PFSK-1 (cell line): ENCODE results near the gene CTDSPL2.

ENCODE experiments used
- TAF1 ChIP-seq: IDR thresholded peaks from 2 replicates; pipeline ENCODE4 v1.6.1; 2012; ENCODE audit warnings: low read length, control low read depth, borderline replicate concordance; ENCODE audit not compliant: insufficient read depth
- TF ChIP-seq, protein P1 (sequence below), 2 experiments: IDR thresholded peaks; 2 replicates each; pipeline versions ENCODE4 v1.6.1 to v1.8.0; 2011 to 2012; ENCODE audit warnings: low read depth in 2 of 2, low read length in 2 of 2, control low read depth in 1 of 2, inconsistent platforms in 1 of 2, mild to moderate bottlenecking in 1 of 2, moderate library complexity in 1 of 2; ENCODE audit not compliant: insufficient read depth in 1 of 2

DNA sequence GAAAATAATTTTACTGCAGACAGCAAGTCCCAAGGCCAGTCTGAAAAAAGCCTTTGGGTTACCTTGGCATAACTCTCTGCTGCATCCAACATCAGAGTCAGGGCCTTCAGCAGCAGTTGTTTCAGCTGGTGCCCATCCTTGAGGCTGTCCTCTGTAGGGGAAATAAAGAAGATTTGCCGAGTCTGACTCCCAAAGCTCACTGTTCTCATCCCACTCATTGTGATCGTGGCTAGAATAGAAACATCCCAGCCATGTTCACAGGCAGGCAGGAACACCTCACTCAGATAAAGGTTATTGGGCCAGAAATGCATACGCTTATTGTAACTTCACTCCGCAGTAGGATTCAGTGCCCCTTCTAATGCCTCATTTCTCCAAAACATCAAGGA is 138.7 kb downstream of the CTDSPL2 start:
- TF ChIP-seq, protein P1, sequence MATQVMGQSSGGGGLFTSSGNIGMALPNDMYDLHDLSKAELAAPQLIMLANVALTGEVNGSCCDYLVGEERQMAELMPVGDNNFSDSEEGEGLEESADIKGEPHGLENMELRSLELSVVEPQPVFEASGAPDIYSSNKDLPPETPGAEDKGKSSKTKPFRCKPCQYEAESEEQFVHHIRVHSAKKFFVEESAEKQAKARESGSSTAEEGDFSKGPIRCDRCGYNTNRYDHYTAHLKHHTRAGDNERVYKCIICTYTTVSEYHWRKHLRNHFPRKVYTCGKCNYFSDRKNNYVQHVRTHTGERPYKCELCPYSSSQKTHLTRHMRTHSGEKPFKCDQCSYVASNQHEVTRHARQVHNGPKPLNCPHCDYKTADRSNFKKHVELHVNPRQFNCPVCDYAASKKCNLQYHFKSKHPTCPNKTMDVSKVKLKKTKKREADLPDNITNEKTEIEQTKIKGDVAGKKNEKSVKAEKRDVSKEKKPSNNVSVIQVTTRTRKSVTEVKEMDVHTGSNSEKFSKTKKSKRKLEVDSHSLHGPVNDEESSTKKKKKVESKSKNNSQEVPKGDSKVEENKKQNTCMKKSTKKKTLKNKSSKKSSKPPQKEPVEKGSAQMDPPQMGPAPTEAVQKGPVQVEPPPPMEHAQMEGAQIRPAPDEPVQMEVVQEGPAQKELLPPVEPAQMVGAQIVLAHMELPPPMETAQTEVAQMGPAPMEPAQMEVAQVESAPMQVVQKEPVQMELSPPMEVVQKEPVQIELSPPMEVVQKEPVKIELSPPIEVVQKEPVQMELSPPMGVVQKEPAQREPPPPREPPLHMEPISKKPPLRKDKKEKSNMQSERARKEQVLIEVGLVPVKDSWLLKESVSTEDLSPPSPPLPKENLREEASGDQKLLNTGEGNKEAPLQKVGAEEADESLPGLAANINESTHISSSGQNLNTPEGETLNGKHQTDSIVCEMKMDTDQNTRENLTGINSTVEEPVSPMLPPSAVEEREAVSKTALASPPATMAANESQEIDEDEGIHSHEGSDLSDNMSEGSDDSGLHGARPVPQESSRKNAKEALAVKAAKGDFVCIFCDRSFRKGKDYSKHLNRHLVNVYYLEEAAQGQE (IDR thresholded peaks at IDR 0.05; ENCODE audit: insufficient read depth in 1 of 2, low read depth in 2 of 2, low read length in 2 of 2) = no peak
- no peak for TF ChIP-seq TAF1
